Gastroesophageal sphincter (tissue), 4 donors: ENCODE results near the gene UNC5A. TPM values are rescaled to one million over a fixed set of nuclear protein-coding genes. Genes with fewer than 3 reads are reported as not detected.

Source experiments
- ATAC-seq: fragments of 150-250 bp; one replicate; pipeline ENCODE4 v1.9.1; 2016; ENCODE audit warnings: mild to moderate bottlenecking, moderate library complexity
- H3K27ac ChIP-seq, 4 donors: fragments of 200-600 bp; sonication (generic) in 3 of 4; 1 replicate in 3 of 4; 2 replicates in 1 of 4; pipeline ENCODE4 v1.5.1; 2016 to 2019
- H3K27me3 ChIP-seq: fragments of 200-600 bp; sonication (generic); one replicate; pipeline ENCODE4 v1.5.1; 2019
- H3K36me3 ChIP-seq, 2 donors: fragments of 200-600 bp; sonication (generic); one replicate each; pipeline ENCODE4 v1.5.1; 2019; ENCODE audit warnings: control low read depth in 1 of 2
- H3K4me1 ChIP-seq, 3 donors: fragments of 200-600 bp; sonication (generic); 1 replicate in 2 of 3; 2 replicates in 1 of 3; pipeline ENCODE4 v1.5.1; 2016 to 2019; ENCODE audit warnings: control low read depth in 2 of 3
- H3K4me3 ChIP-seq, 2 donors: fragments of 200-600 bp; sonication (generic); one replicate each; pipeline ENCODE4 v1.5.1; 2019; ENCODE audit warnings: mild to moderate bottlenecking in 1 of 2, moderate library complexity in 1 of 2
- H3K9me3 ChIP-seq, 3 donors: fragments of 200-600 bp; sonication (generic); one replicate each; pipeline ENCODE4 v1.5.1; 2017 to 2019; ENCODE audit warnings: control low read depth in 2 of 3
- CTCF ChIP-seq, 4 experiments: fragments of 200-600 bp in 2 of 4; fragments of 450-650 bp in 2 of 4; sonication (generic) in 1 of 4; IDR thresholded peaks; one replicate each; pipeline ENCODE4 v1.5.1; 2017 to 2019; ENCODE audit warnings: antibody characterized with exemption in 4 of 4, mild to moderate bottlenecking in 2 of 4, moderate library complexity in 2 of 4
- EP300 ChIP-seq: sonication (generic); formaldehyde crosslinking; IDR thresholded peaks from one replicate; pipeline ENCODE4 v1.6.1; 2017; ENCODE audit warnings: antibody characterized with exemption, mild to moderate bottlenecking
- POLR2A ChIP-seq, 2 donors: fragments of 450-650 bp; IDR thresholded peaks; one replicate each; pipeline ENCODE4 v1.6.1; 2017; ENCODE audit warnings: antibody characterized with exemption in 2 of 2, mild to moderate bottlenecking in 2 of 2, moderate library complexity in 1 of 2
- POLR2AphosphoS5 ChIP-seq: sonication (generic); formaldehyde crosslinking; IDR thresholded peaks from one replicate; pipeline ENCODE4 v1.6.1; 2017; ENCODE audit warnings: antibody characterized with exemption
- WGBS, 2 donors: methylation state at CpG; one replicate each; pipeline ENCODE4 v1.1.5; 2018; ENCODE audit warnings: low coverage in 1 of 2; 5-methylcytosine and 5-hydroxymethylcytosine counted together
- total RNA-seq, 4 donors: library from RNA; depleted of rRNA; stranded (reverse); fragments of >200 nt; gene quantifications; one replicate each; pipeline ENCODE4 v1.1.0, GENCODE V29; 2016

The UNC5A gene
- total RNA-seq, 4 donors from 2014 or later, result 0.27 TPM; not detected in 3

- Histone ChIP-seq H3K27me3 (peaks cover 95% of the 10 kb centered on the region), H3K4me1 (peaks cover 0 to 10% (median 0%) of the 10 kb centered on the region in 3 donors), H3K4me3 (no peak overlapping the region), H3K27ac (no peak overlapping the region), H3K9me3 (no peaks in the 10 kb centered on the region), H3K36me3 (no peaks in the 10 kb centered on the region)
- TF ChIP-seq POLR2A (IDR thresholded peaks at IDR 0.05) (no peak), CTCF (IDR thresholded peaks at IDR 0.05) (no peak), EP300 (no peak), POLR2AphosphoS5 (no peak)
- ATAC-seq, result no peak
- WGBS, 2 donors, result 68% methylated on average over 5 of the region's 10 CpGs; no CpG with 5 or more reads in 1 of the 2 donors
Observed at GRCh38 chr5:176844281-176844680, 33.9 kb downstream of the UNC5A start.

GRCh38 chr5:176844706-176845391, 34.5 kb downstream of the UNC5A start:
- Histone ChIP-seq H3K9me3 (no peaks in the 10 kb centered on the region), H3K4me1 (peaks cover 0 to 10% (median 0%) of the 10 kb centered on the region in 3 donors), H3K36me3 (no peaks in the 10 kb centered on the region), H3K27ac (no peak overlapping the region), H3K27me3 (peaks cover 100% of the 10 kb centered on the region), H3K4me3 (no peak overlapping the region)
- 45 to 67% methylated on average over 6 to 13 of the region's 21 CpGs for whole genome bisulfite sequencing, 2 donors
- TF ChIP-seq CTCF (IDR thresholded peaks at IDR 0.05) (no peak), POLR2AphosphoS5 (no peak), EP300 (no peak), POLR2A (IDR thresholded peaks at IDR 0.05) (no peak)
- no peak for ATAC-seq

- no peak overlapping the region for H3K4me3 ChIP-seq
- peaks cover 100% of the 10 kb centered on the region for H3K27me3 ChIP-seq
- no peak overlapping the region for H3K27ac ChIP-seq
- peaks cover 0 to 10% (median 0%) of the 10 kb centered on the region in 3 donors for H3K4me1 ChIP-seq
- TF ChIP-seq POLR2AphosphoS5 (no peak), CTCF (IDR thresholded peaks at IDR 0.05) (no peak), POLR2A (IDR thresholded peaks at IDR 0.05) (no peak), EP300 (no peak)
- 10 to 35% methylated on average over 4 of the region's 6 CpGs for WGBS, 2 donors
- no peaks in the 10 kb centered on the region for H3K36me3 ChIP-seq
- no peaks in the 10 kb centered on the region for H3K9me3 ChIP-seq
- no peak for ATAC-seq
Observed at GRCh38 chr5:176845392-176845713, 35.0 kb downstream of the UNC5A start.

- Histone ChIP-seq H3K9me3 (no peaks in the 10 kb centered on the region), H3K27ac (no peak overlapping the region), H3K4me1 (peaks cover 0 to 10% (median 0%) of the 10 kb centered on the region in 3 donors), H3K36me3 (no peaks in the 10 kb centered on the region), H3K4me3 (no peak overlapping the region), H3K27me3 (peaks cover 100% of the 10 kb centered on the region)
- TF ChIP-seq CTCF (IDR thresholded peaks at IDR 0.05) (no peak), POLR2A (IDR thresholded peaks at IDR 0.05) (no peak), POLR2AphosphoS5 (no peak), EP300 (no peak)
- no peak for ATAC-seq
- 72 to 100% methylated on average over 1 to 4 of the region's 24 CpGs for WGBS, 2 donors
Observed at GRCh38 chr5:176846335-176847140, 36.2 kb downstream of the UNC5A start.
